ENCODE results near the gene CFAP45. TPM values are rescaled to one million over a fixed set of nuclear protein-coding genes. Genes with fewer than 3 reads are reported as not detected.

CFAP45 gene
- total and polyA plus RNA-seq, 3 experiments from 2014 or later, result 0.18 to 1.2 (median 0.75) TPM

DNA sequence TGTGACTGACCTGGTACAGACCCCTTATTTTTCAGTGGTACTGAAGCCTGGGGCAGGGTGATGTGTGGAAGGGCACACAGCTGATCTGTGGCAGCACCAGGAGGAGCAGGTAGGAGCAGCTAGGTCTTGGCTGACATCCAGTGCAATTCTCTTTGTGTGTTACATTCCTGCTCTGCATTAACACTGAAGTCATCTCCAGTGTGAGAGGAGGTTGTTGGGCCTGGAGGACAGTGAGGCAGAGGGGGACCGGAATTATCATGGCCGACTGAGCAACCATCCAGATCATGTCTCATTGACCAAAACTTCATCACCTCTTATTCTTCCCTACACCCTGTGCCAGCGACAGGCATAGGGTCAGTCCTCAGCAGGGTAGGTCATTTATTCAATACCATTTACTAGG is 71.8 kb downstream of the CFAP45 start:
- H3K4me1 ChIP-seq (ENCODE audit: insufficient read depth, low read length), result peaks cover 57% of the 10 kb centered on the region
- DNase-seq, result no peak
- peaks cover 12 to 39% (median 27%) of the 10 kb centered on the region in 5 donors for H3K9me3 Mint-ChIP-seq
- peak overlapping the region; percentile 38 for H3K4me3 ChIP-seq (ENCODE audit: low read length)
- ChIA-PET CTCF (interaction anchor here (0.9 to 2.4 kb wide), 6 partner anchors 22 to 118 kb away, joined by 3 to 8 read pairs (median 5); partner anchors contain the start of gene DUSP23), POLR2A (interaction anchor here (0.7 to 1.1 kb wide), 2 partner anchors 26 to 28 kb away, joined by 5 to 6 read pairs; no protein-coding TSS in a partner anchor)
- no peak overlapping the region for H3K27ac ChIP-seq (ENCODE audit: low read depth, low read length)
- H3K9me3 ChIP-seq (ENCODE audit: low read length), result peaks cover 8% of the 10 kb centered on the region
- peaks cover 0 to 6% of the 10 kb centered on the region in 2 donors for H3K27me3 Mint-ChIP-seq
- H3K27ac Mint-ChIP-seq, result peak overlapping the region in 3 of 8 donors; percentile 18 to 83 (median 40)
- H3K27me3 ChIP-seq (ENCODE audit: insufficient read depth, low read length, poor library complexity, severe bottlenecking), result no peaks in the 10 kb centered on the region
- H3K4me3 Mint-ChIP-seq, result peak overlapping the region; percentile 43 to 90 (median 80)
- H3K36me3 ChIP-seq (ENCODE audit: insufficient read depth, low read length), result no peaks in the 10 kb centered on the region
- H3K36me3 Mint-ChIP-seq, result peaks cover 5 to 19% (median 6%) of the 10 kb centered on the region in 3 donors
- H3K4me1 Mint-ChIP-seq, result peaks cover 68 to 78% (median 76%) of the 10 kb centered on the region in 3 donors

DNA sequence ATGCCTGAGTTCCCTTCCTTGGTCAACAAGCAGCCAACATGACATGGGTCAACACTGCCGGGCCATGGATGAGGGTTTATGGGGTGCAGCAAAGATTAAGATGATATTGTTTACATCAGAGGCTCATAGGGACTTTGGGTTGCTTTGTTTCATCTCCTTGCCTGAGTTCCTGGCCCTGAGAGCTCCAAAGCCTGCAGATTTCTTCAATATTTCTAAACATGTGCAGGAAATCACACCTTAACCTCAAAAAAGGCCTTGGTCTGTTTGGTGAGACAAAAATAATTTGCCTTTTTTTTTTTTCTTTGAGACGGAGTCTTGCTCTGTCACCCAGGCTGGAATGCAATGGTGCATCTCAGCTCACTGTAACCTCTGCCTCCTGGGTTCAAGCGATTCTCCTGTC is 72.4 kb downstream of the CFAP45 start:
- Histone ChIP-seq H3K27me3 (ENCODE audit: insufficient read depth, low read length, poor library complexity, severe bottlenecking) (no peaks in the 10 kb centered on the region), H3K27ac (ENCODE audit: low read depth, low read length) (peak overlapping the region; percentile 39), H3K4me1 (ENCODE audit: insufficient read depth, low read length) (peaks cover 57% of the 10 kb centered on the region), H3K36me3 (ENCODE audit: insufficient read depth, low read length) (no peaks in the 10 kb centered on the region), H3K9me3 (ENCODE audit: low read length) (peaks cover 8% of the 10 kb centered on the region), H3K4me3 (ENCODE audit: low read length) (peak overlapping the region; percentile 38)
- ChIA-PET POLR2A (interaction anchor here (0.7 to 1.3 kb wide), 3 partner anchors 26 to 96 kb away, joined by 4 to 6 read pairs (median 5); no protein-coding TSS in a partner anchor), CTCF (interaction anchor here (0.9 to 2.4 kb wide), 8 partner anchors 9 to 66 kb away, joined by 3 to 13 read pairs (median 6); partner anchors contain the start of gene DUSP23)
- Mint-ChIP-seq H3K9me3 (peaks cover 12 to 39% (median 27%) of the 10 kb centered on the region in 5 donors), H3K4me3 (peak overlapping the region; percentile 57 to 90 (median 80)), H3K4me1 (peaks cover 74 to 82% (median 80%) of the 10 kb centered on the region in 3 donors), H3K27me3 (peaks cover 0 to 6% of the 10 kb centered on the region in 2 donors), H3K36me3 (peaks cover 5 to 19% (median 6%) of the 10 kb centered on the region in 3 donors), H3K27ac (peak overlapping the region; percentile 55 to 97 (median 88))
- DNase-seq, result peak in 1 of 5 donors; percentile 73

DNA sequence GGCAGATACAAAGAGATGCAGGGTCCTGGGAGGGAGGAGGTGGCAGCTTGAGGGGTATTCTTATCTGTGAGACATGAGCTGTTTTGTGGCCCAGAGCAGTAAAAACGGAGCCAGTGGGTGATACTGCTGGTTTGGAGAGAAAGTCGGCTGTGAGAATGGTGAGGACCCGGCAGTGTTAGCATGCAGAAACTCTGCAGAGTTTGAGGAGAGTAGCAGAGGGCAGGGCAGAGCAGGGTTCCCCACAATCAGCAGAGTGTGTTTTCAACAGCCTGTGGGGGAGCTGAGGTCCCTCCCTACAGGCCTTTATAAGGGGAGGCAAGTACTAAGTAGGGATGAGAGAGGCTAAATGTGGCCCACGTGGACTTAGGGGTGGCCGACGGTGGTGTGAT is 72.9 kb downstream of the CFAP45 start:
- H3K36me3 Mint-ChIP-seq, result peaks cover 5 to 19% (median 6%) of the 10 kb centered on the region in 3 donors
- Histone ChIP-seq H3K4me3 (ENCODE audit: low read length) (peak overlapping the region; percentile 38), H3K27me3 (ENCODE audit: insufficient read depth, low read length, poor library complexity, severe bottlenecking) (no peaks in the 10 kb centered on the region), H3K4me1 (ENCODE audit: insufficient read depth, low read length) (peaks cover 57% of the 10 kb centered on the region), H3K9me3 (ENCODE audit: low read length) (peaks cover 8% of the 10 kb centered on the region), H3K36me3 (ENCODE audit: insufficient read depth, low read length) (no peaks in the 10 kb centered on the region), H3K27ac (ENCODE audit: low read depth, low read length) (peak overlapping the region; percentile 39)
- H3K27ac Mint-ChIP-seq, result peak overlapping the region; percentile 55 to 97 (median 88)
- peaks cover 78 to 87% (median 84%) of the 10 kb centered on the region in 3 donors for H3K4me1 Mint-ChIP-seq
- DNase-seq, result no peak
- H3K4me3 Mint-ChIP-seq, result peak overlapping the region; percentile 57 to 90 (median 80)
- ChIA-PET POLR2A (interaction anchor here (1.0 to 1.3 kb wide), 3 partner anchors 27 to 96 kb away, joined by 4 to 6 read pairs (median 4); no protein-coding TSS in a partner anchor), CTCF (interaction anchor here (0.9 to 2.4 kb wide), 7 partner anchors 8 to 67 kb away, joined by 3 to 13 read pairs (median 6); partner anchors contain the start of gene DUSP23)
- peaks cover 12 to 39% (median 27%) of the 10 kb centered on the region in 5 donors for H3K9me3 Mint-ChIP-seq
- H3K27me3 Mint-ChIP-seq, result peaks cover 0 to 6% of the 10 kb centered on the region in 2 donors

DNA sequence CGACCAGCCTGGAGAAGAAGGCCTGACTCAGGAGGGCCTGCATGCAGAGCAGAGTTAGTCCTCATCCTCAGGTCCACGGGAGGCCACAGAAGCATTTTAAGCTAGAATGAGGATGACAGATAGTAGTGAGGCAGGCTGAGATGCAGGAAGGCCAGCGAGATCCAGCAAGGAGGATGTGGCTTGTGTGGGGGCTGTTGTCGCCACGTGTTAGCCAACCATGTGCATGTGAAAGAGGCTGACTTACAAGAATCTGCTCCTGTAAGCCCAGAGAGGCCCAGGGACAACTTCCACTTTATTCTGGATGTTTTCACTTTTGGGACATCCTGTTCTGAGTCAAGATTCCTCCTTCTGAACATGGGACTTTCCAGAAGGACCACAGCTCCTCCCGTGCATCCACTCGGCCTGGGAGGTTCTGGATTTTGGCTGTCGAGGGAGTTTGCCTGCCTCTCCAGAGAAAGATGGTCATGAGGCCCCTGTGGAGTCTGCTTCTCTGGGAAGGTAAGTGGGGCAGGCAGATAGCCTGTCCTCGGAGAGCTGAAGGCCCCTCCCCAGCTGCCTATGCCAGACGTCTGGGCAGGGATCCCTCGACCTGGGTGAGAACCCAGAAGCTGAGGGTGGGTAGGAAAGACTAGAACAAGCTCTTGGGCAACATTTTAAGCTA is 73.4 kb downstream of the CFAP45 start, which contains the start of gene SLAMF8:
Gene SLAMF8 (plus strand): TSS at position 433 of the 661 bp plus-strand sequence. CDS start 26 bp downstream, at position 459.
- peaks cover 5 to 19% (median 6%) of the 10 kb centered on the region in 3 donors for H3K36me3 Mint-ChIP-seq
- Histone ChIP-seq H3K27me3 (ENCODE audit: insufficient read depth, low read length, poor library complexity, severe bottlenecking) (no peaks in the 10 kb centered on the region), H3K4me3 (ENCODE audit: low read length) (peak within 1 kb of the TSS; percentile 38), H3K27ac (ENCODE audit: low read depth, low read length) (peak within 1 kb of the TSS; percentile 39), H3K9me3 (ENCODE audit: low read length) (peaks cover 8% of the 10 kb centered on the region), H3K4me1 (ENCODE audit: insufficient read depth, low read length) (peaks cover 57% of the 10 kb centered on the region), H3K36me3 (ENCODE audit: insufficient read depth, low read length) (no peaks in the 10 kb centered on the region)
- peaks cover 12 to 39% (median 27%) of the 10 kb centered on the region in 5 donors for H3K9me3 Mint-ChIP-seq
- H3K27ac Mint-ChIP-seq, result peak within 1 kb of the TSS; percentile 55 to 97 (median 88)
- ChIA-PET CTCF (interaction anchor here (0.9 to 2.4 kb wide), 8 partner anchors 8 to 67 kb away, joined by 3 to 13 read pairs (median 6); partner anchors contain the start of gene DUSP23), POLR2A (interaction anchor here (1.0 to 1.3 kb wide), 2 partner anchors 26 to 97 kb away, joined by 4 read pairs; no protein-coding TSS in a partner anchor)
- peak within 1 kb of the TSS; percentile 57 to 90 (median 80) for H3K4me3 Mint-ChIP-seq
- peak; percentile 33 to 82 (median 51) for DNase-seq
- peaks cover 0 to 6% of the 10 kb centered on the region in 2 donors for H3K27me3 Mint-ChIP-seq
- H3K4me1 Mint-ChIP-seq, result peaks cover 82 to 90% (median 83%) of the 10 kb centered on the region in 3 donors

DNA sequence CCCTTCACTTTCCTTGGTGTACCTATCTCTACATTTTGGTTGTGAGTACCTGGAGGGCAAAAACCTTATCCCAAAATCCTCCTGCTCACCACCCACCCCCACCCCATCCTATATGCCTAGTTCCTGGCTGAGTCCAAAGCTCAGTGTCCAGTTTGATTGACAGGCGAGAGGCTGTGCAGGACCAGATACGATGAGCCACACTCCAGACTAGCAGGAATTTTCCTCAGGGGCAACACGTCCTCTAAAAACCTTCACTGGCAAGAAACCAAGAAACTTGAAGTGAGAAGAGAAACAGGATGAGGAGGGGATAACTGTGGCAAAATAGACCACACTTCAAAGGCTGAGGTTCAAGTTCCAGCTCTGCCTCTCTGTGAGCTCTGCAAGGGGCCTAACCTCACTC is 74.4 kb downstream of the CFAP45 start:
- H3K27ac Mint-ChIP-seq, result peak overlapping the region in 5 of 8 donors; percentile 5 to 90 (median 83)
- H3K27me3 Mint-ChIP-seq, result peaks cover 0 to 6% of the 10 kb centered on the region in 2 donors
- ChIA-PET POLR2A (interaction anchor here (0.9 to 1.1 kb wide), 2 partner anchors 8 to 100 kb away, joined by 3 read pairs; partner anchors contain the start of gene TAGLN2), CTCF (interaction anchor here (1.0 to 1.6 kb wide), 4 partner anchors 13 to 67 kb away, joined by 3 to 4 read pairs (median 3); partner anchors contain the start of gene DUSP23)
- H3K27me3 ChIP-seq (ENCODE audit: insufficient read depth, low read length, poor library complexity, severe bottlenecking), result no peaks in the 10 kb centered on the region
- H3K4me1 ChIP-seq (ENCODE audit: insufficient read depth, low read length), result peaks cover 57% of the 10 kb centered on the region
- peak overlapping the region; percentile 57 to 90 (median 80) for H3K4me3 Mint-ChIP-seq
- no peaks in the 10 kb centered on the region for H3K36me3 ChIP-seq (ENCODE audit: insufficient read depth, low read length)
- H3K4me1 Mint-ChIP-seq, result peaks cover 82 to 93% (median 89%) of the 10 kb centered on the region in 3 donors
- H3K9me3 Mint-ChIP-seq, result peaks cover 12 to 39% (median 27%) of the 10 kb centered on the region in 5 donors
- H3K36me3 Mint-ChIP-seq, result peaks cover 5 to 19% (median 6%) of the 10 kb centered on the region in 3 donors
- H3K4me3 ChIP-seq (ENCODE audit: low read length), result peak overlapping the region; percentile 18
- no peak for DNase-seq
- peaks cover 8% of the 10 kb centered on the region for H3K9me3 ChIP-seq (ENCODE audit: low read length)
- no peak overlapping the region for H3K27ac ChIP-seq (ENCODE audit: low read depth, low read length)

DNA sequence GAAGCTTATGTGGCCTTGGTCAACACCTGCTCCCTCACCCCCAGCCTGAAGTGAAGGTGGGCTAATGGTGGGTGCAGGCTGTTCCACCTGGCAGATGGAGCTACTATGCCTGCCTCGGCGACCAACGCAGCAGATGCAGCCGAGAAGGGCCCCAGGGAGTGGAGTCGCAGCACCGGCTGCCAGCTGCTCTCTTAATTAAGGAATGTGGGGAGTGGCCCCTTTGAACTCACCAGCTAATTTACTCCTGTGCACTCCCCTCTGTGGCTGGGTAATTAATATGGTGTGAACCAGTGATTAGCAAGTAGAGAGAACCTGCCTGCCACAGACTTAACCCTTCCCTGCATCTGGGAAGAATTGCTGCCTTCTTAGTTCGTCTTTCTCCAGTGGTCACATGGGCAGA is 76.6 kb downstream of the CFAP45 start:
- no peak overlapping the region for H3K27ac ChIP-seq (ENCODE audit: low read depth, low read length)
- peaks cover 2 to 19% (median 10%) of the 10 kb centered on the region in 5 donors for H3K9me3 Mint-ChIP-seq
- H3K36me3 ChIP-seq (ENCODE audit: insufficient read depth, low read length), result no peaks in the 10 kb centered on the region
- no peak overlapping the region for H3K4me3 ChIP-seq (ENCODE audit: low read length)
- peaks cover 5% of the 10 kb centered on the region for H3K9me3 ChIP-seq (ENCODE audit: low read length)
- ChIA-PET CTCF (interaction anchor here (0.9 to 1.1 kb wide), 2 partner anchors 24 to 68 kb away, joined by 3 to 5 read pairs; no protein-coding TSS in a partner anchor), POLR2A (no interaction called here)
- H3K27ac Mint-ChIP-seq, result no peak overlapping the region
- peaks cover 49% of the 10 kb centered on the region for H3K4me1 ChIP-seq (ENCODE audit: insufficient read depth, low read length)
- no peak for DNase-seq
- H3K4me1 Mint-ChIP-seq, result peaks cover 65 to 86% (median 81%) of the 10 kb centered on the region in 3 donors
- peaks cover 0 to 5% of the 10 kb centered on the region in 2 donors for H3K27me3 Mint-ChIP-seq
- peak overlapping the region in 1 of 7 donors; percentile 14 for H3K4me3 Mint-ChIP-seq
- H3K27me3 ChIP-seq (ENCODE audit: insufficient read depth, low read length, poor library complexity, severe bottlenecking), result no peaks in the 10 kb centered on the region
- H3K36me3 Mint-ChIP-seq, result peaks cover 0 to 6% (median 0%) of the 10 kb centered on the region in 3 donors
